ENCODE data around the gene PGM1. TPM values are rescaled to one million over a fixed set of nuclear protein-coding genes. Genes with fewer than 3 reads are reported as not detected.

PGM1 gene
- total RNA-seq, 1 experiment from 2014 or later: 10.7 TPM

GRCh38 chr1:63623952-63624351 is 30.7 kb downstream of the PGM1 start:
- Histone ChIP-seq H3K27me3 (replicated peaks; ENCODE audit: insufficient read depth, low read depth, low read length, poor library complexity) (no peaks in the 10 kb centered on the region), H3K27ac (ENCODE audit: low read depth, low read length, poor library complexity, severe bottlenecking) (no peak overlapping the region), H3K4me3 (ENCODE audit: low read depth, low read length, poor library complexity, severe bottlenecking) (no peak overlapping the region), H3K36me3 (ENCODE audit: insufficient read depth, low read length, poor library complexity, severe bottlenecking) (no peaks in the 10 kb centered on the region), H3K4me1 (ENCODE audit: insufficient read depth, low read length, poor library complexity, severe bottlenecking) (no peaks in the 10 kb centered on the region), H3K9me3 (ENCODE audit: low read depth, low read length, poor library complexity, severe bottlenecking) (no peaks in the 10 kb centered on the region)
- CTCF ChIA-PET: no interaction called here
- no TSS peak for BruUV-seq (replicated peaks)
- intact Hi-C loops (cut with micrococcal nuclease; ENCODE audit: unreplicated experiment): loop anchor here (10.0 kb wide), 1 partner anchor 141 kb away; no protein-coding TSS in a partner anchor
- no peak for DNase-seq (ENCODE audit: low spot score)
- no peak for TF ChIP-seq EZH2 (IDR thresholded peaks at IDR 0.05; ENCODE audit: borderline replicate concordance, low read depth, low read length, poor library complexity, severe bottlenecking)
- TF ChIP-seq CTCF (conservative IDR thresholded peaks at IDR 0.05; ENCODE audit: low read depth, low read length): no peak
- POLR2A ChIA-PET (ENCODE audit: low non-redundant PET): no interaction called here

GRCh38 chr1:63624911-63625310 is 31.7 kb downstream of the PGM1 start:
- Histone ChIP-seq H3K27me3 (replicated peaks; ENCODE audit: insufficient read depth, low read depth, low read length, poor library complexity) (no peaks in the 10 kb centered on the region), H3K27ac (ENCODE audit: low read depth, low read length, poor library complexity, severe bottlenecking) (no peak overlapping the region), H3K4me1 (ENCODE audit: insufficient read depth, low read length, poor library complexity, severe bottlenecking) (no peaks in the 10 kb centered on the region), H3K36me3 (ENCODE audit: insufficient read depth, low read length, poor library complexity, severe bottlenecking) (no peaks in the 10 kb centered on the region), H3K9me3 (ENCODE audit: low read depth, low read length, poor library complexity, severe bottlenecking) (no peaks in the 10 kb centered on the region), H3K4me3 (ENCODE audit: low read depth, low read length, poor library complexity, severe bottlenecking) (no peak overlapping the region)
- ChIA-PET CTCF (no interaction called here), POLR2A (ENCODE audit: low non-redundant PET) (no interaction called here)
- intact Hi-C loops (cut with micrococcal nuclease; ENCODE audit: unreplicated experiment): loop anchor here (10.0 kb wide), 1 partner anchor 140 kb away; no protein-coding TSS in a partner anchor
- TF ChIP-seq EZH2 (IDR thresholded peaks at IDR 0.05; ENCODE audit: borderline replicate concordance, low read depth, low read length, poor library complexity, severe bottlenecking): no peak
- TF ChIP-seq CTCF (conservative IDR thresholded peaks at IDR 0.05; ENCODE audit: low read depth, low read length): no peak
- DNase-seq (ENCODE audit: low spot score): no peak
- BruUV-seq (replicated peaks): no TSS peak

GRCh38 chr1:63626222-63626621 is 33.0 kb downstream of the PGM1 start:
- no peak for TF ChIP-seq EZH2 (IDR thresholded peaks at IDR 0.05; ENCODE audit: borderline replicate concordance, low read depth, low read length, poor library complexity, severe bottlenecking)
- TF ChIP-seq CTCF (conservative IDR thresholded peaks at IDR 0.05; ENCODE audit: low read depth, low read length): no peak
- intact Hi-C loops (cut with micrococcal nuclease; ENCODE audit: unreplicated experiment): loop anchor here (10.0 kb wide), 1 partner anchor 139 kb away; no protein-coding TSS in a partner anchor
- no peaks in the 10 kb centered on the region for H3K27me3 ChIP-seq (replicated peaks; ENCODE audit: insufficient read depth, low read depth, low read length, poor library complexity)
- H3K4me1 ChIP-seq (ENCODE audit: insufficient read depth, low read length, poor library complexity, severe bottlenecking): no peaks in the 10 kb centered on the region
- no peaks in the 10 kb centered on the region for H3K9me3 ChIP-seq (ENCODE audit: low read depth, low read length, poor library complexity, severe bottlenecking)
- no peak overlapping the region for H3K27ac ChIP-seq (ENCODE audit: low read depth, low read length, poor library complexity, severe bottlenecking)
- CTCF ChIA-PET: no interaction called here
- no peak overlapping the region for H3K4me3 ChIP-seq (ENCODE audit: low read depth, low read length, poor library complexity, severe bottlenecking)
- POLR2A ChIA-PET (ENCODE audit: low non-redundant PET): no interaction called here
- BruUV-seq (replicated peaks): no TSS peak
- no peak for DNase-seq (ENCODE audit: low spot score)
- no peaks in the 10 kb centered on the region for H3K36me3 ChIP-seq (ENCODE audit: insufficient read depth, low read length, poor library complexity, severe bottlenecking)
